Keratinocyte (primary cell): ENCODE measurements around the gene PID1.

Source experiments
- EZH2 ChIP-seq: IDR thresholded peaks from one replicate; pipeline ENCODE4 v1.6.1; 2012; ENCODE audit warnings: inconsistent platforms, mild to moderate bottlenecking, low read length, moderate library complexity
- TF ChIP-seq, protein P1 (sequence below), 3 experiments: IDR thresholded peaks in 1 of 3; conservative IDR thresholded peaks in 1 of 3; optimal IDR thresholded peaks in 1 of 3; 2 replicates in 2 of 3; 3 replicates in 1 of 3; pipeline versions ENCODE3 to v1.5.1; 2011; ENCODE audit warnings: low read length in 3 of 3, mild to moderate bottlenecking in 3 of 3, moderate library complexity in 2 of 3, control low read depth in 1 of 3, inconsistent platforms in 1 of 3; ENCODE audit not compliant: insufficient read depth in 2 of 3; ENCODE audit errors: extremely low read depth in 1 of 3

DNA sequence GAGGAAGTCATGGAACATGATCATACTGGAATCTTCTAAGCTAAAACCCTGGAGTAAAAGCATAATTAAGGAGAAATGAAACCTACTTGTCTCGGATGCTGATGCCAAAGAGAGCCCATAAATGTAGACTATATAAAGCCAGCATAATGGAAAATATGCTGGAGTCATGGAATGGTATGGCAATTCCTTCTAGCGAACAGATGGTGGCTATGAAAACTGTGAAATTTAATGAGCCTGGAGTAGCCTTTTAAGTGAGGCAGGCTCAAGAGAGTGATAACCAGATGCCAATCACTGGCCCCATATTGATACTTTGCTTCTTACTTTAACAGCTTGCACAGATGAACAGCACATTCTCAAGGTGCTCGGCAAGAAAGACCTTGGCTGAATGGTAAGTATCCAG lies 206.3 kb downstream of the PID1 start:
- TF ChIP-seq, protein P1, sequence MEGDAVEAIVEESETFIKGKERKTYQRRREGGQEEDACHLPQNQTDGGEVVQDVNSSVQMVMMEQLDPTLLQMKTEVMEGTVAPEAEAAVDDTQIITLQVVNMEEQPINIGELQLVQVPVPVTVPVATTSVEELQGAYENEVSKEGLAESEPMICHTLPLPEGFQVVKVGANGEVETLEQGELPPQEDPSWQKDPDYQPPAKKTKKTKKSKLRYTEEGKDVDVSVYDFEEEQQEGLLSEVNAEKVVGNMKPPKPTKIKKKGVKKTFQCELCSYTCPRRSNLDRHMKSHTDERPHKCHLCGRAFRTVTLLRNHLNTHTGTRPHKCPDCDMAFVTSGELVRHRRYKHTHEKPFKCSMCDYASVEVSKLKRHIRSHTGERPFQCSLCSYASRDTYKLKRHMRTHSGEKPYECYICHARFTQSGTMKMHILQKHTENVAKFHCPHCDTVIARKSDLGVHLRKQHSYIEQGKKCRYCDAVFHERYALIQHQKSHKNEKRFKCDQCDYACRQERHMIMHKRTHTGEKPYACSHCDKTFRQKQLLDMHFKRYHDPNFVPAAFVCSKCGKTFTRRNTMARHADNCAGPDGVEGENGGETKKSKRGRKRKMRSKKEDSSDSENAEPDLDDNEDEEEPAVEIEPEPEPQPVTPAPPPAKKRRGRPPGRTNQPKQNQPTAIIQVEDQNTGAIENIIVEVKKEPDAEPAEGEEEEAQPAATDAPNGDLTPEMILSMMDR (optimal IDR thresholded peaks at IDR 0.05 in 1 of 3, IDR thresholded peaks at IDR 0.05 in 1 of 3, conservative IDR thresholded peaks at IDR 0.05 in 1 of 3; ENCODE audit: extremely low read depth in 1 of 3, insufficient read depth in 2 of 3, low read length in 3 of 3): no peak
- no peak for TF ChIP-seq EZH2
